GM19372 (cell line): ENCODE results near the gene DCAF8.
A peak's percentile ranks its signal among the peaks of the same experiment; 100 is the strongest.

Experiments
- ATAC-seq: cut with Tn5 transposase; IDR thresholded peaks from one replicate; pipeline ENCODE4 v1.9.1; 2021; ENCODE audit warnings: mild to moderate bottlenecking, low read depth, moderate library complexity; ENCODE audit not compliant: unreplicated experiment

DCAF8 gene

GRCh38 chr1:160206421-160207117 lies 55.8 kb downstream of the DCAF8 start:
- no peak for ATAC-seq

- ATAC-seq, result no peak
These were observed 56.3 kb downstream of the DCAF8 start for GRCh38 chr1:160206036-160206389.

- peak; percentile 63 for ATAC-seq
These were observed 56.9 kb downstream of the DCAF8 start, which contains the start of gene PEA15 for GRCh38 chr1:160205242-160206035. TSS of gene PEA15 (plus strand) at chr1:160205384. CDS start at chr1:160211545, 6,161 bp downstream.

GRCh38 chr1:160204526-160205241 lies 57.7 kb downstream of the DCAF8 start:
- peak; percentile 52 for ATAC-seq

- no peak for ATAC-seq
These were observed 61.6 kb downstream of the DCAF8 start for GRCh38 chr1:160200786-160201185.

GRCh38 chr1:160197231-160197630 lies 65.1 kb downstream of the DCAF8 start:
- ATAC-seq, result no peak

GRCh38 chr1:160196143-160196542 lies 66.2 kb downstream of the DCAF8 start:
- no peak for ATAC-seq

- ATAC-seq, result no peak
These were observed 67.7 kb downstream of the DCAF8 start for GRCh38 chr1:160194737-160195059.

GRCh38 chr1:160193832-160194736 lies 68.3 kb downstream of the DCAF8 start:
- no peak for ATAC-seq

- ATAC-seq, result no peak
These were observed 69.1 kb downstream of the DCAF8 start for GRCh38 chr1:160193091-160193819.

GRCh38 chr1:160192234-160192633 lies 70.1 kb downstream of the DCAF8 start:
- no peak for ATAC-seq

- no peak for ATAC-seq
These were observed 70.6 kb downstream of the DCAF8 start for GRCh38 chr1:160191756-160192155.

- no peak for ATAC-seq
These were observed 72.4 kb downstream of the DCAF8 start, which contains the start of gene CASQ1 for GRCh38 chr1:160189649-160190625. TSS of gene CASQ1 (plus strand) at chr1:160190575. CDS start at chr1:160190752, 177 bp downstream.

GRCh38 chr1:160188341-160188740 lies 74.0 kb downstream of the DCAF8 start:
- no peak for ATAC-seq

- ATAC-seq, result no peak
These were observed 74.9 kb downstream of the DCAF8 start for GRCh38 chr1:160187407-160187806.

- ATAC-seq, result no peak
These were observed 75.6 kb downstream of the DCAF8 start for GRCh38 chr1:160186729-160187128.

GRCh38 chr1:160186246-160186645 lies 76.1 kb downstream of the DCAF8 start:
- no peak for ATAC-seq

GRCh38 chr1:160179336-160179735 lies 83.0 kb downstream of the DCAF8 start:
- no peak for ATAC-seq
